Measurements from ENCODE around the gene PBX1.
"Not testable (repeated sequence)": the region's sequence is repeated elsewhere in the genome, so short reads cannot be mapped to it uniquely, and the experiment has no call there.

The PBX1 gene

GRCh38 chr1:164590592-164590991 is 31.6 kb downstream of the PBX1 start:
- no peak for DNase-seq (ENCODE audit: low read depth)

DNA sequence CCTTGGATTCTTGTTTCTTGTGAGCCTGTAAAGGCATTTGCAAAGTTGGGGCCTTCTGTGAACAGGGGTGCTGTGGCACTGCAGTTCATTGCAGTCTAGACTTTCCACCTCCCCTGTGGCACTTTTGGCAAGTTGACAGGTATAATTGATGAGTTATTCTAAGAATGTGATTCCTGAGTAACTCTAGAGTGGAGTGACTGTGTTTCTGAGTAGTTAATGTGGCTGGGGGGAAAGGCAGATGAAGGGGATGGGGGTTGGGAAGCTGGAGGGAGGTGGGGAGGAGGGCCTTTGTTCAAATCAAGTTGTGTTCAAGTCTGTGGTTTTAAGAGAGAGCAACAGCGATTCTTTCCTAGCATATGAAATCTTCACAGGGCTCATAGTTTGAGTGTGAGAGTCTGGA is 32.9 kb downstream of the PBX1 start:
- no peak for DNase-seq (ENCODE audit: low read depth)

- no peak for DNase-seq (ENCODE audit: low read depth)
Measured at GRCh38 chr1:164592634-164593033, 33.6 kb downstream of the PBX1 start.

- DNase-seq (ENCODE audit: low read depth), result no peak
Measured at GRCh38 chr1:164595212-164595611, 36.2 kb downstream of the PBX1 start.

- no peak for DNase-seq (ENCODE audit: low read depth)
Measured at GRCh38 chr1:164596172-164596571, 37.2 kb downstream of the PBX1 start.

DNA sequence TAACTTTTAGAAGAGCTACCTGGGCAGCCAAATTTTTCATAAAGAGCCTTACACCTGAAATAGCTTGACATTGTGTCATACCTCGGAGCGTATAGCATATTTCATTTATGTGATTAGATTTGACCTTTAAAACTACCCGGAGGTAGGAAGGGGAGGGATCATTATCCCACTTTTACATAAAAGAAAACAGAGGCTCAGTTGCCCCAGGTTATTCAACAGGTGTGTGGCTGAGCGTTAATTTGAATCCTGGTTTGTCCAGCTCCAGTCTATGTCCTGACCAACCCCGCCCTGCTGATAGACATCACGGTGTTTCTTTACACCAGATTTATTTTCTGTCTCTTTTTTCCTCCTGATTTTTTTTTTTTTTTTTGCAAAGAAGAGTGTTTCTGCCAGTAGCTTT is 39.7 kb downstream of the PBX1 start:
- DNase-seq (ENCODE audit: low read depth), result no peak

DNA sequence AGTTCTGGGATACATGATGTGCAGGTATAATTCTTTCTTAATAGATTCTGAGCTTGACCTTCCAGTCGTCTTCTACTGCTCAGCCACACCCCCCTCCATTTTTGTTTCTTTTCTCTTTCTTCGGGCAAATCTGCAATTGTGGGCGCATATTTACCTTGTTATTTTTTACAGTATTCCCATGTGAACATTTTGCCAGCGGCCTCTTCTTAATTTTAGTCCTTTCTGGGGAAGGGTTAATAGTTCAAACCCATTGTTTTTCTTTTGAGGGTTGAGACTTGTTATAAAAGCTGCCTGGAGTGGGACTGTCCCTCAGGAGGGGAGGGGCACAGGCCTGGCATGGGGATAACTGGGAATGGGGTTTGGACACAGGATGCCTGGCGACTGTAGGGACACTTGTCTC is 40.3 kb downstream of the PBX1 start:
- no peak for DNase-seq (ENCODE audit: low read depth)

DNA sequence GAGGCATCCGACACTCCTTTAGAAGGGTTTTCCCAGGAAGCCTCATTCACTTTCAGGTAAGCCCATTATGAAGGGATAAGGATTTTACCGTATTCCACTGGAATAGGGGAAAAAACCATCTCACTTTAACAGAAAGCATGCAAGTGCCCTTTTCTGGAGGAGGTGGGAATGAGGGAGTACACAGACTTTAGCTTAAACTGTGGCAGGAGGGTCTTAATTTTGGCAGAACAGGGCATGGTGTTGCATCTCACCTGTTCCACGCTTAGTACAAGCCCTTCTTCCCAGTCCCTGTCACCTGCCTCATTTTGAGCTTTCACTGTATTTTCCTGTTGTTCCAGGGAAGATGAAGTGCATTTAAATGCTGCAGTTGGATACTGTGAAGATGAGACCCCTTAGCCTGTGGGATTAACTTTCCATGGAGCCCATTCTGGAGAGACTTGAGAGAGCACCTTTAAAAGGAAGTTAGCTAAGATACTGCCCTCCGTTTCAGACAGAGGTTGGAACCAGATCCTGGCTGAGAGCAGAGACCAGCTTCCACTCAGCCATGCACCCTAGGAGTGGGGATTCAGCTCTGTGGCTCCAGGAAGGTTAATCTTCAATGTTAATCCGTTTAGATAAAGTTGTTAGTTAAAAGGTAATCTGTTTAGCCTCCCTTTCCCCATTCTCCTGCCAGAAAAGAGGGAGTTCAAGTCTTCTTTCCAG is 42.6 kb downstream of the PBX1 start:
- no peak for DNase-seq (ENCODE audit: low read depth)

DNA sequence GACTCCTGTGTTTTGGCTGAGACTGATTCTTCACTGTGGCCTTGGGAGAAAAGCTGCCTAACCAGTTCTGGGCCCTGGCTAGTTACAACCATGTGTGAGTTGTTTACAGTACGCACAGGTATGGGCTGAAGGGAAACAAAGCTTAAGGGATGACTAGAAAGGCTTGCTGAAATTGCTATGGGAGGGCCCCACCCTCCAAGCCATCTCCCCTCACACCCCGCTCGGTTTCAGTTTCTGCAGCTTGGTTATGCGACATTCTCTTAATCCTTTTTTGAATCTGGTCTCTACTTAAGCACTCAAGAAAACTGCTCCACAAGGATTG is 43.1 kb downstream of the PBX1 start:
- DNase-seq (ENCODE audit: low read depth), result no peak

GRCh38 chr1:164602480-164603093 is 43.6 kb downstream of the PBX1 start:
- DNase-seq (ENCODE audit: low read depth), result no peak

DNA sequence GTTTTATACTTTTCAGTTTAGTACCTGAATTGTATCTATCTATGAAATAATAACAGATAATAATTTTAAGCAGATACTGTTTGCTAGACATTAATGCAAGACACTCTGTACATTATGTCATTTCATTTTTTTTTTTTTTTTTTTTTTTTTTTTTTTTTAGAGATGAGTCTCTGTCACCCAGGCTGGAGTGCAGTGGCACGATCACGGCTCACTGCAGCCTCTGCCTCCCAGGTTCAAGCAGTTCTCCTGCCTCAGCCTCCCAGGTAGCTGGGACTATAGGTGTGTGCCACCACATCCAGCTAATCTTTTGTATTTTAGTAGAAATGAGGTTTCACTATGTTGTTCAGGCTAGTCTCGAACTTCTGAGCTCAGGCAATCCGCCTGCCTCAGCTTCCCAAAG is 44.8 kb downstream of the PBX1 start:
- not testable (repeated sequence) for DNase-seq (ENCODE audit: low read depth)

- DNase-seq (ENCODE audit: low read depth), result no peak
Measured at GRCh38 chr1:164604541-164604940, 45.6 kb downstream of the PBX1 start.

DNA sequence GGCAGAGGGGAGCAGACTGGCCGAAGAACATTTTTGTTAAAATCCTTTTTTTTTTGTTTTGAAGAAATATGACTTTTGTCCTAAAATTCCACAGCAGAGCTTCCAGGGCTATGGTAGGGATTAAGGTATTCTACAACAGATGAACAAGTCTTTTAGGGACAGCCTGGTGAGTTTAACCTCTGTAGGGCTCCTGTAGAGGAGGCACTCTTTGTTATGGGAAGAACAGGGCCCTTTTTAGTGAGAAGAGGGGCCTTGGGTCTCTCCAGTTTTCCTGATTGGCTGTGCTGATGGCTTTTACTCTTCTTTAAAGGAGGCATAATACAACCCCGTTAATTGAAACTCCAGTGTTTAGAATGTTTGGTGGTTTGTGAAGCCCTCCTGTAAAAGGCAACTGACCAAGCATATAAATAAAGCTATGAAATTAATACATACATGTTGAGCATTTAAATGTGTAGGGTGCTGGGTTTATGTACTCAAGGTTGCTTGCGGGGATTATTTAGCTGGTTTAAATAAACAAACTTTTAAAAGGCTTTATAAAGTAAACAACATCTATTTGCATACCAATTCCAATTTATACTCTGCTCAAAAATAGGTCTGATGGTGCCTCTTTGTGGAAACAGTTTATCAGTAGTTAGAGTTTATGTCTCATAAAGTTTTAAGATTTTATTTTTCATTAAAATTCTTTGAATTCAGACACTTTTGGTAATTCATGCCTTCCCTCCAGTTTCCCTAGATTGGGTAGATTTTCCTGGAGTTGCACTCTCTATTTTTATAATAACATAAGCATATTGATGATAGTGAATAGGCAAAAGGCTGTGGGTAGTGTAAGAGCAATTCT is 46.5 kb downstream of the PBX1 start:
- no peak for DNase-seq (ENCODE audit: low read depth)

GRCh38 chr1:164607351-164607750 is 48.4 kb downstream of the PBX1 start:
- DNase-seq (ENCODE audit: low read depth), result no peak

GRCh38 chr1:164608651-164609057 is 49.7 kb downstream of the PBX1 start:
- no peak for DNase-seq (ENCODE audit: low read depth)

GRCh38 chr1:164609089-164609488 is 50.1 kb downstream of the PBX1 start:
- DNase-seq (ENCODE audit: low read depth), result no peak

GRCh38 chr1:164610538-164611222 is 51.7 kb downstream of the PBX1 start:
- no peak for DNase-seq (ENCODE audit: low read depth)

DNA sequence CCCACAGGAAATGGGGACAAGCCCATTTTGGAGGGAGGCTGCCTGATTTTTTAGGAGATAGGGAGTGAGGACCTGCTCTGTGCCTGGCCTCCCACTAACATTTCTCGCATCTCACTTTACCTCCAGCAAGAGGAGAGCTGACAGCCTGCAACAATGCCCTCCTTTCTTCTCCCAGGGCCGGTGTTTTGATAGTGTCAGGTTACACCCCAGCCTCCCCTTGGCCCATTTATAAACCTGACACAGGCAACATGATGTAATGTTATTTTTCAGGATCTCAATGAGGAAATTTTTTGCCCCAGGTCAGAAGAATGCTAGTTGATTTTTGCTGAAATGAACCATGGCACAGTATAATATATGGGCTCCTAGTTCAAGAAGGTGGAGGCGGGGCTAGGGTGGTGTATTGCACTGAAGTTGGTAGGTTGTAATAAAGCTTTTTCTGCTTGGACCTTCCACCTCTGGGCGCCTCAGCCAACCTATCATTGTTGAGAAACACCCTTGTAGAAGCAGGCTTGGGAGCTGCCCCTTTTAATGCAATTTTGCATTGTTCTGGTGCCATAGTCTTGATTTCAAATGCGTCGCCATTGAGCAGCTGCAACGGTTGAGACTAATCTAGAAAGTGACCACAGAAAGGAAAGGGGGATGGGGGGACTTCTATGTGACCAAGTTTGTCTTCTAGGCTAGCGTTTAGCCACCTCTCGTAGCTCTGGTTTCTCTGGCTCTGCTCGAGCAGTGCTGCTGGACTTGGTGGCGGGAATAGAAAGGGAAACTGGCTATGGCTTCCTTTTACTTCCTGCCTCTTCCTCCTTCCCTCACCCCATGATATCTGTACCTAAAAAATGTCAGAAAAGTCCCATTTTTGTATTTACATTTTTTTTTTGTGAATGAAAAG is 53.0 kb downstream of the PBX1 start:
- DNase-seq (ENCODE audit: low read depth), result no peak

GRCh38 chr1:164613176-164613575 is 54.2 kb downstream of the PBX1 start:
- no peak for DNase-seq (ENCODE audit: low read depth)

GRCh38 chr1:164614316-164614715 is 55.3 kb downstream of the PBX1 start:
- DNase-seq (ENCODE audit: low read depth), result no peak

DNA sequence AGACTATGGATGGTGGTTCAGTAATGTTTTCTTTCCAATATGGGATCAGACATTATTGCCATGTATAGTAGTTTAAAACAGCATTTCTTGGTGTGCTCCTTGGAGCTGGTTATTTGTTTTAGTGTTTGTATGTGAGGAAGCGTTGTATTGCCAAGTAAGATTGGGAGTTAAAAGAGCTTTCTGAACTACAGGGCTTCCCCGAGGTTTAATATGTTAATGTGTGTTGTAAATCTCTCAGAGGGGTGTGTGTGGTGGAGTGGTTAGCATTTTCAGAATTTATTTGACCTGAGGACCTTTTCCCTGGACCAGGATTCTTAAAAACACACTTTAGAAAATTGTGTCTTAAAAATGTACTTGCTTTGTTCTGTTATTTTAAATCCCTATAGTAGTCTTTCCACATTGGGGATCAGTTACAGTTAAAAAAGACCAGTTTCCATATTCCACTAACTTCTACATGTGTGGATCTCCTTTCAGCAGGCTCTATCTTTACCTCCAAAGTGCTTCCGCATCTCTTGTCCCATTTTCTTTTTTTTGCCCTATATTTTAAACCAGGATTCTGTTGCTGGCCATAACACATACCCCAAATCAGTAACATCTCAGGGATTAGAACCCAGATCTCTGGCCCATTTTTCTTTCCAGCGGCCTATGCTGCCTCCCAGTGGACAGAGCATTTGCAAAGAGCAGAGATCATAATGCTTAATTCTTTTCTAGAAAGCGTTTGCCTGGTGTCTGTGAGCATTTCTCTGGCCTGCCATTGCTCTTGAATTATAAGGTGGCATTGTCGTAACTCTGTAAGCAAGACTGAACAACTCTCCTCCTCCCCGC is 58.6 kb downstream of the PBX1 start:
- DNase-seq (ENCODE audit: low read depth), result no peak
